Esophagus muscularis mucosa (tissue), 4 donors: Measurements from ENCODE around the gene TRAK1. TPM values are rescaled to one million over a fixed set of nuclear protein-coding genes. Genes with fewer than 3 reads are reported as not detected.

Experiments
- DNase-seq: peaks from one replicate; pipeline ENCODE4 v3.0.0-alpha.2; 2017; ENCODE audit errors: extremely low spot score
- H3K27ac ChIP-seq, 4 donors: fragments of 200-600 bp; sonication (generic); replicated peaks in 1 of 4; 1 replicate in 3 of 4; 2 replicates in 1 of 4; pipeline ENCODE4 v1.5.1; 2016 to 2019; ENCODE audit warnings: mild to moderate bottlenecking in 1 of 4
- H3K27me3 ChIP-seq, 4 donors: fragments of 200-600 bp; sonication (generic); one replicate each; pipeline versions ENCODE4 v1.5.1 to v1.6.0; 2016 to 2019
- H3K36me3 ChIP-seq, 4 donors: fragments of 200-600 bp; sonication (generic); one replicate each; pipeline ENCODE4 v1.5.1; 2016 to 2019
- H3K4me1 ChIP-seq, 4 donors: fragments of 200-600 bp; sonication (generic); one replicate each; pipeline ENCODE4 v1.5.1; 2016 to 2019
- H3K4me3 ChIP-seq, 4 donors: fragments of 200-600 bp; sonication (generic); 1 replicate in 2 of 4; 2 replicates in 2 of 4; pipeline ENCODE4 v1.5.1; 2016 to 2019; ENCODE audit warnings: mild to moderate bottlenecking in 4 of 4, moderate library complexity in 1 of 4
- H3K9me3 ChIP-seq, 4 donors: fragments of 200-600 bp; sonication (generic); 1 replicate in 3 of 4; 2 replicates in 1 of 4; pipeline ENCODE4 v1.5.1; 2016 to 2019
- CTCF ChIP-seq, 3 experiments: fragments of 200-600 bp in 2 of 3; fragments of 450-650 bp in 1 of 3; sonication (generic) in 2 of 3; IDR thresholded peaks; one replicate each; pipeline ENCODE4 v1.5.1; 2017 to 2019; ENCODE audit warnings: antibody characterized with exemption in 3 of 3, mild to moderate bottlenecking in 2 of 3, moderate library complexity in 1 of 3
- EP300 ChIP-seq: sonication (generic); formaldehyde crosslinking; IDR thresholded peaks from one replicate; pipeline ENCODE4 v1.6.1; 2017; ENCODE audit warnings: antibody characterized with exemption
- POLR2A ChIP-seq: fragments of 450-650 bp; IDR thresholded peaks from one replicate; pipeline ENCODE4 v1.6.1; 2017; ENCODE audit warnings: antibody characterized with exemption, moderate library complexity, mild to moderate bottlenecking, low read depth
- POLR2AphosphoS5 ChIP-seq, 2 donors: sonication (generic); formaldehyde crosslinking; IDR thresholded peaks; one replicate each; pipeline ENCODE4 v1.6.1; 2017; ENCODE audit warnings: antibody characterized with exemption in 2 of 2
- WGBS: methylation state at CpG from one replicate; pipeline ENCODE4 v1.1.5; 2018; 5-methylcytosine and 5-hydroxymethylcytosine counted together
- intact Hi-C: fragments of 100-400 bp; cut with DNase I; formaldehyde crosslinking; loops from one replicate; pipeline ENCODE4 v1.15.1; 2023
- total RNA-seq, 4 donors: library from RNA; depleted of rRNA; stranded (reverse); fragments of >200 nt; gene quantifications; one replicate each; pipeline versions ENCODE4 v1.1.0 to v1.2.1, GENCODE V29; 2016

The TRAK1 gene
- total RNA-seq, 4 donors from 2014 or later, result 45.7 to 74.8 (median 57.7) TPM

GRCh38 chr3:42162462-42162861 is 71.3 kb downstream of the TRAK1 start:
- no peak for TF ChIP-seq EP300
- TF ChIP-seq POLR2AphosphoS5 (IDR thresholded peaks at IDR 0.05), result no peak
- no peak for TF ChIP-seq CTCF (IDR thresholded peaks at IDR 0.05)
- no peak for TF ChIP-seq POLR2A
- no peaks in the 10 kb centered on the region for H3K27me3 ChIP-seq
- 91% methylated on average over 5 of the region's 5 CpGs for WGBS
- no peak for DNase-seq
- H3K27ac ChIP-seq, result no peak overlapping the region
- H3K9me3 ChIP-seq, result no peaks in the 10 kb centered on the region
- peaks cover 69 to 76% (median 72%) of the 10 kb centered on the region in 4 donors for H3K4me1 ChIP-seq
- no peaks in the 10 kb centered on the region for H3K36me3 ChIP-seq
- no peak overlapping the region for H3K4me3 ChIP-seq
- intact Hi-C loops, result no loop called here

GRCh38 chr3:42163622-42164244 is 72.6 kb downstream of the TRAK1 start:
- no peak overlapping the region for H3K27ac ChIP-seq
- no peak for DNase-seq
- intact Hi-C loops, result no loop called here
- no peaks in the 10 kb centered on the region for H3K27me3 ChIP-seq
- WGBS, result 72% methylated on average over 5 of the region's 5 CpGs
- peaks cover 69 to 82% (median 80%) of the 10 kb centered on the region in 4 donors for H3K4me1 ChIP-seq
- H3K36me3 ChIP-seq, result no peaks in the 10 kb centered on the region
- H3K9me3 ChIP-seq, result no peaks in the 10 kb centered on the region
- TF ChIP-seq POLR2AphosphoS5 (IDR thresholded peaks at IDR 0.05) (no peak), CTCF (IDR thresholded peaks at IDR 0.05) (no peak), EP300 (no peak), POLR2A (no peak)
- no peak overlapping the region for H3K4me3 ChIP-seq

GRCh38 chr3:42164656-42165055 is 73.5 kb downstream of the TRAK1 start:
- no peak for DNase-seq
- 79% methylated on average over 2 of the region's 2 CpGs for WGBS

GRCh38 chr3:42165211-42165610 is 74.1 kb downstream of the TRAK1 start:
- intact Hi-C loops, result no loop called here
- Histone ChIP-seq H3K27me3 (no peaks in the 10 kb centered on the region), H3K4me3 (no peak overlapping the region), H3K4me1 (peaks cover 68 to 80% (median 73%) of the 10 kb centered on the region in 4 donors), H3K9me3 (no peaks in the 10 kb centered on the region), H3K27ac (no peak overlapping the region), H3K36me3 (no peaks in the 10 kb centered on the region)
- no peak for DNase-seq
- 95% methylated on average over 3 of the region's 4 CpGs for WGBS
- TF ChIP-seq POLR2A (no peak), CTCF (IDR thresholded peaks at IDR 0.05) (no peak), EP300 (no peak), POLR2AphosphoS5 (IDR thresholded peaks at IDR 0.05) (no peak)

More at GRCh38 chr3:42164656-42165055, 73.5 kb downstream of the TRAK1 start:
- Histone ChIP-seq H3K27me3 (no peaks in the 10 kb centered on the region), H3K4me3 (no peak overlapping the region), H3K4me1 (peaks cover 68 to 80% (median 76%) of the 10 kb centered on the region in 4 donors), H3K27ac (no peak overlapping the region), H3K9me3 (no peaks in the 10 kb centered on the region), H3K36me3 (no peaks in the 10 kb centered on the region)
- TF ChIP-seq POLR2A (no peak), EP300 (no peak)
- intact Hi-C loops, result no loop called here

- 67% methylated on average over 3 of the region's 3 CpGs for WGBS
Observed at GRCh38 chr3:42166214-42166613, 75.1 kb downstream of the TRAK1 start.

More at GRCh38 chr3:42166214-42166613, 75.1 kb downstream of the TRAK1 start:
- Histone ChIP-seq H3K9me3 (no peaks in the 10 kb centered on the region), H3K4me1 (peaks cover 58 to 73% (median 67%) of the 10 kb centered on the region in 4 donors), H3K27ac (no peak overlapping the region), H3K36me3 (no peaks in the 10 kb centered on the region), H3K27me3 (no peaks in the 10 kb centered on the region), H3K4me3 (no peak overlapping the region)
- no peak for TF ChIP-seq POLR2A
- no peak for TF ChIP-seq POLR2AphosphoS5 (IDR thresholded peaks at IDR 0.05)
- TF ChIP-seq CTCF (IDR thresholded peaks at IDR 0.05), result no peak
- no peak for TF ChIP-seq EP300
- no peak for DNase-seq
- intact Hi-C loops, result no loop called here
